GM23338 (cell line): ENCODE data around the gene ZYX. TPM values are rescaled to one million over a fixed set of nuclear protein-coding genes. Genes with fewer than 3 reads are reported as not detected.

Source experiments
- CREB1 ChIP-seq: fragments of 250-450 bp; sonication (Bioruptor Pico); IDR thresholded peaks from 2 replicates; pipeline ENCODE4 v1.5.0; 2020; ENCODE audit warnings: low read depth, mild to moderate bottlenecking, moderate library complexity
- EZH2 ChIP-seq: fragments of 200-600 bp; sonication (generic); IDR thresholded peaks from one replicate; pipeline ENCODE4 v1.8.0; 2017; ENCODE audit warnings: antibody characterized with exemption, mild to moderate bottlenecking, low read depth; ENCODE audit not compliant: unreplicated experiment
- JUNB ChIP-seq: IDR thresholded peaks from one replicate; pipeline ENCODE4 v1.6.1; 2016; ENCODE audit warnings: antibody characterized with exemption; ENCODE audit not compliant: unreplicated experiment
- NANOG ChIP-seq: IDR thresholded peaks from 2 replicates; pipeline ENCODE4 v1.6.1; 2016; ENCODE audit warnings: antibody characterized with exemption, borderline replicate concordance
- POLR2AphosphoS5 ChIP-seq: IDR thresholded peaks from 2 replicates; pipeline ENCODE4 v1.6.1; 2016; ENCODE audit warnings: antibody characterized with exemption, low read depth
- STAT1 ChIP-seq: IDR thresholded peaks from one replicate; pipeline ENCODE4 v1.6.1; 2016; ENCODE audit warnings: antibody characterized with exemption; ENCODE audit not compliant: unreplicated experiment
- ZNF114 ChIP-seq: fragments of 250-450 bp; sonication (Bioruptor Pico); IDR thresholded peaks from 2 replicates; pipeline ENCODE4 v1.5.0; 2020; ENCODE audit warnings: mild to moderate bottlenecking, moderate library complexity
- polyA plus RNA-seq: library from polyadenylated mRNA; unstranded; fragments of >200 nt; fragmentation: Nextera tagmentation; extraction: Ambion mirVana; gene quantifications from 2 replicates; pipeline ENCODE4 v1.2.1, GENCODE V29; 2016
- total RNA-seq: library from RNA; depleted of rRNA; stranded (reverse); fragments of >200 nt; shearing (Covaris generic); gene quantifications from 2 replicates; pipeline ENCODE4 v1.2.3, GENCODE V29; 2014
- TF ChIP-seq, protein P1 (sequence below): fragments of 250-450 bp; sonication (Bioruptor Pico); IDR thresholded peaks from 2 replicates; pipeline ENCODE4 v1.5.0; 2020; ENCODE audit warnings: mild to moderate bottlenecking, moderate library complexity
- TF ChIP-seq, protein P2 (sequence below): IDR thresholded peaks from 2 replicates; pipeline ENCODE4 v1.6.1; 2016; ENCODE audit warnings: antibody characterized with exemption
- TF ChIP-seq, protein P3 (sequence below), 2 experiments: fragments of 200-600 bp in 1 of 2; sonication (generic) in 1 of 2; conservative IDR thresholded peaks; 2 replicates each; pipeline versions ENCODE4 v1.5.1 to v1.6.1; 2016 to 2017; ENCODE audit warnings: antibody characterized with exemption in 2 of 2, low read depth in 2 of 2, mild to moderate bottlenecking in 2 of 2, moderate library complexity in 1 of 2

ZYX gene
- total and polyA plus RNA-seq, 2 experiments from 2014 or later = 111 to 141 TPM

DNA sequence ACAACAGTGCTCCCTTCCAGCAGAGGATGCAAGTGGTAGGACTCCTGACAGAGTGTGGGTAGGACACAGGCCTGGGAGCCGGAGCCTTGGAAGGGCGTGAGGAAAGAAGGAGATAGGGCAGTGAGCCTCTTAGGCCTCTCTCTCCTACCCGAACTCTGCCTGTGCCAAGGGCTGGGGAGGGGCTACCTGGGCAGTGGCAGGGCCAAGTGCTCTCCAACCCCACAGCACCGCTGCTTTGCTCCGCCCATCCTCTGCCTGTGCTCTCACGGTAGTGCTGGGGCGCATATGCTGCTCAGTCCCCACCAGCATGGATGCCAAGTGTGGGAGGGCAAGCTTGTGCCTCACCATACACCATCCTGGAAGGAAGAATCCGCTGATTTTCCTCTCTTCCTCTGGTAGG is 26.2 kb upstream of the ZYX start (continued):
- TF ChIP-seq, protein P1, sequence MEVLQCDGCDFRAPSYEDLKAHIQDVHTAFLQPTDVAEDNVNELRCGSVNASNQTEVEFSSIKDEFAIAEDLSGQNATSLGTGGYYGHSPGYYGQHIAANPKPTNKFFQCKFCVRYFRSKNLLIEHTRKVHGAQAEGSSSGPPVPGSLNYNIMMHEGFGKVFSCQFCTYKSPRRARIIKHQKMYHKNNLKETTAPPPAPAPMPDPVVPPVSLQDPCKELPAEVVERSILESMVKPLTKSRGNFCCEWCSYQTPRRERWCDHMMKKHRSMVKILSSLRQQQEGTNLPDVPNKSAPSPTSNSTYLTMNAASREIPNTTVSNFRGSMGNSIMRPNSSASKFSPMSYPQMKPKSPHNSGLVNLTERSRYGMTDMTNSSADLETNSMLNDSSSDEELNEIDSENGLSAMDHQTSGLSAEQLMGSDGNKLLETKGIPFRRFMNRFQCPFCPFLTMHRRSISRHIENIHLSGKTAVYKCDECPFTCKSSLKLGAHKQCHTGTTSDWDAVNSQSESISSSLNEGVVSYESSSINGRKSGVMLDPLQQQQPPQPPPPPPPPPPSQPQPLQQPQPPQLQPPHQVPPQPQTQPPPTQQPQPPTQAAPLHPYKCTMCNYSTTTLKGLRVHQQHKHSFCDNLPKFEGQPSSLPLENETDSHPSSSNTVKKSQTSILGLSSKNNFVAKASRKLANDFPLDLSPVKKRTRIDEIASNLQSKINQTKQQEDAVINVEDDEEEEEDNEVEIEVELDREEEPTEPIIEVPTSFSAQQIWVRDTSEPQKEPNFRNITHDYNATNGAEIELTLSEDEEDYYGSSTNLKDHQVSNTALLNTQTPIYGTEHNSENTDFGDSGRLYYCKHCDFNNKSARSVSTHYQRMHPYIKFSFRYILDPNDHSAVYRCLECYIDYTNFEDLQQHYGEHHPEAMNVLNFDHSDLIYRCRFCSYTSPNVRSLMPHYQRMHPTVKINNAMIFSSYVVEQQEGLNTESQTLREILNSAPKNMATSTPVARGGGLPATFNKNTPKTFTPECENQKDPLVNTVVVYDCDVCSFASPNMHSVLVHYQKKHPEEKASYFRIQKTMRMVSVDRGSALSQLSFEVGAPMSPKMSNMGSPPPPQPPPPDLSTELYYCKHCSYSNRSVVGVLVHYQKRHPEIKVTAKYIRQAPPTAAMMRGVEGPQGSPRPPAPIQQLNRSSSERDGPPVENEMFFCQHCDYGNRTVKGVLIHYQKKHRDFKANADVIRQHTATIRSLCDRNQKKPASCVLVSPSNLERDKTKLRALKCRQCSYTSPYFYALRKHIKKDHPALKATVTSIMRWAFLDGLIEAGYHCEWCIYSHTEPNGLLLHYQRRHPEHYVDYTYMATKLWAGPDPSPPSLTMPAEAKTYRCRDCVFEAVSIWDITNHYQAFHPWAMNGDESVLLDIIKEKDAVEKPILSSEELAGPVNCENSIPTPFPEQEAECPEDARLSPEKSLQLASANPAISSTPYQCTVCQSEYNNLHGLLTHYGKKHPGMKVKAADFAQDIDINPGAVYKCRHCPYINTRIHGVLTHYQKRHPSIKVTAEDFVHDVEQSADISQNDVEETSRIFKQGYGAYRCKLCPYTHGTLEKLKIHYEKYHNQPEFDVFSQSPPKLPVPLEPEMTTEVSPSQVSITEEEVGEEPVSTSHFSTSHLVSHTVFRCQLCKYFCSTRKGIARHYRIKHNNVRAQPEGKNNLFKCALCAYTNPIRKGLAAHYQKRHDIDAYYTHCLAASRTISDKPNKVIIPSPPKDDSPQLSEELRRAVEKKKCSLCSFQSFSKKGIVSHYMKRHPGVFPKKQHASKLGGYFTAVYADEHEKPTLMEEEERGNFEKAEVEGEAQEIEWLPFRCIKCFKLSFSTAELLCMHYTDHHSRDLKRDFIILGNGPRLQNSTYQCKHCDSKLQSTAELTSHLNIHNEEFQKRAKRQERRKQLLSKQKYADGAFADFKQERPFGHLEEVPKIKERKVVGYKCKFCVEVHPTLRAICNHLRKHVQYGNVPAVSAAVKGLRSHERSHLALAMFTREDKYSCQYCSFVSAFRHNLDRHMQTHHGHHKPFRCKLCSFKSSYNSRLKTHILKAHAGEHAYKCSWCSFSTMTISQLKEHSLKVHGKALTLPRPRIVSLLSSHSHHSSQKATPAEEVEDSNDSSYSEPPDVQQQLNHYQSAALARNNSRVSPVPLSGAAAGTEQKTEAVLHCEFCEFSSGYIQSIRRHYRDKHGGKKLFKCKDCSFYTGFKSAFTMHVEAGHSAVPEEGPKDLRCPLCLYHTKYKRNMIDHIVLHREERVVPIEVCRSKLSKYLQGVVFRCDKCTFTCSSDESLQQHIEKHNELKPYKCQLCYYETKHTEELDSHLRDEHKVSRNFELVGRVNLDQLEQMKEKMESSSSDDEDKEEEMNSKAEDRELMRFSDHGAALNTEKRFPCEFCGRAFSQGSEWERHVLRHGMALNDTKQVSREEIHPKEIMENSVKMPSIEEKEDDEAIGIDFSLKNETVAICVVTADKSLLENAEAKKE (CRISPR knock-in tag) = no peak
- TF ChIP-seq ZNF114 (CRISPR knock-in tag) = no peak
- TF ChIP-seq CREB1 (CRISPR knock-in tag) = no peak
- TF ChIP-seq EZH2 = no peak
- TF ChIP-seq, protein P2, sequence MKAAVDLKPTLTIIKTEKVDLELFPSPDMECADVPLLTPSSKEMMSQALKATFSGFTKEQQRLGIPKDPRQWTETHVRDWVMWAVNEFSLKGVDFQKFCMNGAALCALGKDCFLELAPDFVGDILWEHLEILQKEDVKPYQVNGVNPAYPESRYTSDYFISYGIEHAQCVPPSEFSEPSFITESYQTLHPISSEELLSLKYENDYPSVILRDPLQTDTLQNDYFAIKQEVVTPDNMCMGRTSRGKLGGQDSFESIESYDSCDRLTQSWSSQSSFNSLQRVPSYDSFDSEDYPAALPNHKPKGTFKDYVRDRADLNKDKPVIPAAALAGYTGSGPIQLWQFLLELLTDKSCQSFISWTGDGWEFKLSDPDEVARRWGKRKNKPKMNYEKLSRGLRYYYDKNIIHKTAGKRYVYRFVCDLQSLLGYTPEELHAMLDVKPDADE = no peak
- TF ChIP-seq, protein P3, sequence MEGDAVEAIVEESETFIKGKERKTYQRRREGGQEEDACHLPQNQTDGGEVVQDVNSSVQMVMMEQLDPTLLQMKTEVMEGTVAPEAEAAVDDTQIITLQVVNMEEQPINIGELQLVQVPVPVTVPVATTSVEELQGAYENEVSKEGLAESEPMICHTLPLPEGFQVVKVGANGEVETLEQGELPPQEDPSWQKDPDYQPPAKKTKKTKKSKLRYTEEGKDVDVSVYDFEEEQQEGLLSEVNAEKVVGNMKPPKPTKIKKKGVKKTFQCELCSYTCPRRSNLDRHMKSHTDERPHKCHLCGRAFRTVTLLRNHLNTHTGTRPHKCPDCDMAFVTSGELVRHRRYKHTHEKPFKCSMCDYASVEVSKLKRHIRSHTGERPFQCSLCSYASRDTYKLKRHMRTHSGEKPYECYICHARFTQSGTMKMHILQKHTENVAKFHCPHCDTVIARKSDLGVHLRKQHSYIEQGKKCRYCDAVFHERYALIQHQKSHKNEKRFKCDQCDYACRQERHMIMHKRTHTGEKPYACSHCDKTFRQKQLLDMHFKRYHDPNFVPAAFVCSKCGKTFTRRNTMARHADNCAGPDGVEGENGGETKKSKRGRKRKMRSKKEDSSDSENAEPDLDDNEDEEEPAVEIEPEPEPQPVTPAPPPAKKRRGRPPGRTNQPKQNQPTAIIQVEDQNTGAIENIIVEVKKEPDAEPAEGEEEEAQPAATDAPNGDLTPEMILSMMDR (conservative IDR thresholded peaks at IDR 0.05; ENCODE audit: low read depth in 2 of 2) = no peak
- TF ChIP-seq POLR2AphosphoS5 = no peak
- no peak for TF ChIP-seq NANOG
- no peak for TF ChIP-seq STAT1
- no peak for TF ChIP-seq JUNB
